ENCODE measurements around the gene MED9. TPM values are rescaled to one million over a fixed set of nuclear protein-coding genes. Genes with fewer than 3 reads are reported as not detected.

Gene MED9
- total and polyA plus RNA-seq, 9 of the 15 experiments (the other 6 are each of a cell fraction or from before 2014, with no cell fraction given), result 2.2 to 15.8 (median 12.7) TPM

- TF ChIP-seq ZBTB49 (CRISPR knock-in tag; IDR thresholded peaks at IDR 0.05; ENCODE audit: borderline replicate concordance) (no peak), TAF1 (IDR thresholded peaks at IDR 0.05; ENCODE audit: control insufficient read depth, extremely low read depth, insufficient read depth, low read length, severe bottlenecking) (no peak), BRCA1 (IDR thresholded peaks at IDR 0.05) (no peak), BRCA1 (CRISPR knock-in tag; IDR thresholded peaks at IDR 0.05) (no peak), AFF1 (IDR thresholded peaks at IDR 0.05; ENCODE audit: low read depth in 1 of 2, partially characterized antibody in 2 of 2) (no peak)
Observed at GRCh38 chr17:17515934-17516930, 39.4 kb downstream of the MED9 start (continued).

All from K562 (cell line).